HEK293 (cell line): Measurements from ENCODE around the gene RPSA.

Experiments
- ZFP3 ChIP-seq: fragments of 450-650 bp; formaldehyde crosslinking; IDR thresholded peaks from 2 replicates; pipeline ENCODE4 v1.5.1; 2016; ENCODE audit warnings: low read depth, missing biosample characterization, missing genetic modification characterization
- ZNF24 ChIP-seq: fragments of 450-650 bp; formaldehyde crosslinking; IDR thresholded peaks from 2 replicates; pipeline ENCODE4 v1.5.1; 2016; ENCODE audit warnings: missing biosample characterization, missing genetic modification characterization
- TF ChIP-seq, protein P1 (sequence below): sonication (generic); formaldehyde crosslinking; IDR thresholded peaks from 2 replicates; pipeline ENCODE4 v1.8.1; 2022; ENCODE audit warnings: mild to moderate bottlenecking, moderate library complexity, missing genetic modification reagents
- TF ChIP-seq, protein P2 (sequence below): fragments of 450-650 bp; formaldehyde crosslinking; IDR thresholded peaks from 2 replicates; pipeline ENCODE4 v1.5.1; 2016; ENCODE audit warnings: missing biosample characterization, missing genetic modification characterization

DNA sequence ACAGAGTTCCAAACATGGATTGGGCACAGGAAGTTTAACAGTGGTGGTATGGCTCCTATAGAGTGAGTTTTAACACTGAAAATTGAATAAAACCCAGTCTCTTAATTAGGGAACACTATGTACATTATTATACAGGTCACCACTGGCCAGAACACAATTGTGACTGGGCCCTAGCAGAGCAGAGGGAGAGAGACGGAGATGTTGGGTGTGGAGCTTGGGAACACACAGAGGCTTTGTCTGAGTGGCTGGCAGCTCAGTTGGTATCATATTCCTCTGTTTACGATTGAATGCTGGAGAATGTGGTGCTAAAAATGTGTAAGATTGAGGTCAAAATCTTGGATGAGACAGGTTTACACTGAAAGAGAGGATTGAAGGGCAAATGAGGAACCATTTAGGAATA, 54.2 kb downstream of the RPSA start:
- TF ChIP-seq, protein P1, sequence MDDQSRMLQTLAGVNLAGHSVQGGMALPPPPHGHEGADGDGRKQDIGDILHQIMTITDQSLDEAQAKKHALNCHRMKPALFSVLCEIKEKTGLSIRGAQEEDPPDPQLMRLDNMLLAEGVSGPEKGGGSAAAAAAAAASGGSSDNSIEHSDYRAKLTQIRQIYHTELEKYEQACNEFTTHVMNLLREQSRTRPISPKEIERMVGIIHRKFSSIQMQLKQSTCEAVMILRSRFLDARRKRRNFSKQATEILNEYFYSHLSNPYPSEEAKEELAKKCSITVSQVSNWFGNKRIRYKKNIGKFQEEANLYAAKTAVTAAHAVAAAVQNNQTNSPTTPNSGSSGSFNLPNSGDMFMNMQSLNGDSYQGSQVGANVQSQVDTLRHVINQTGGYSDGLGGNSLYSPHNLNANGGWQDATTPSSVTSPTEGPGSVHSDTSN = no peak
- no peak for TF ChIP-seq ZFP3
- TF ChIP-seq, protein P2, sequence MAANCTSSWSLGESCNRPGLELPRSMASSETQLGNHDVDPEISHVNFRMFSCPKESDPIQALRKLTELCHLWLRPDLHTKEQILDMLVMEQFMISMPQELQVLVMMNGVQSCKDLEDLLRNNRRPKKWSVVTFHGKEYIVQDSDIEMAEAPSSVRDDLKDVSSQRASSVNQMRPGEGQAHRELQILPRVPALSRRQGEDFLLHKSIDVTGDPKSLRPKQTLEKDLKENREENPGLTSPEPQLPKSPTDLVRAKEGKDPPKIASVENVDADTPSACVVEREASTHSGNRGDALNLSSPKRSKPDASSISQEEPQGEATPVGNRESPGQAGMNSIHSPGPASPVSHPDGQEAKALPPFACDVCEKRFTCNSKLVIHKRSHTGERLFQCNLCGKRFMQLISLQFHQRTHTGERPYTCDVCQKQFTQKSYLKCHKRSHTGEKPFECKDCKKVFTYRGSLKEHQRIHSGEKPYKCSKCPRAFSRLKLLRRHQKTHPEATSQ (tag by site-specific recombination) = no peak
- no peak for TF ChIP-seq ZNF24 (tag by site-specific recombination)
